ENCODE results near the gene PPP2R5E. TPM values are rescaled to one million over a fixed set of nuclear protein-coding genes. Genes with fewer than 3 reads are reported as not detected.
A peak's percentile ranks its signal among the peaks of the same experiment; 100 is the strongest.

The PPP2R5E gene
- total RNA-seq, 2 experiments from 2014 or later, result 39.5 to 39.8 TPM

- no peaks in the 10 kb centered on the region for H3K27me3 Mint-ChIP-seq
- DNase-seq, result peak; percentile 24
- peak overlapping the region; percentile 96 for H3K4me3 Mint-ChIP-seq
- peak; percentile 0 for ATAC-seq
- H3K27ac Mint-ChIP-seq, result peak overlapping the region; percentile 75
- POLR2A ChIA-PET, result interaction anchor here (1.3 to 1.4 kb wide), 2 partner anchors 10 to 109 kb away, joined by 3 to 5 read pairs; no protein-coding TSS in a partner anchor
- TF ChIP-seq CTCF (IDR thresholded peaks at IDR 0.05), result no peak
- intact Hi-C loops (cut with micrococcal nuclease), result loop anchor here (5.0 kb wide), 2 partner anchors 65 to 155 kb away; no protein-coding TSS in a partner anchor
- H3K9me3 Mint-ChIP-seq, result no peaks in the 10 kb centered on the region
- peaks cover 33% of the 10 kb centered on the region for H3K4me1 Mint-ChIP-seq (ENCODE audit: low read depth)
- H3K36me3 Mint-ChIP-seq (ENCODE audit: low read depth), result peaks cover 23% of the 10 kb centered on the region
- CTCF ChIA-PET, result interaction anchor here (1.4 to 1.8 kb wide), 3 partner anchors 10 to 137 kb away, joined by 3 to 4 read pairs (median 4); no protein-coding TSS in a partner anchor
These were observed 762 bp downstream of the PPP2R5E start for GRCh38 chr14:63542231-63542999.

- intact Hi-C loops (cut with micrococcal nuclease), result no loop called here
- peaks cover 41% of the 10 kb centered on the region for H3K36me3 Mint-ChIP-seq (ENCODE audit: low read depth)
- H3K4me3 Mint-ChIP-seq, result no peak overlapping the region
- ChIA-PET CTCF (no interaction called here), POLR2A (no interaction called here)
- no peaks in the 10 kb centered on the region for H3K27me3 Mint-ChIP-seq
- ATAC-seq, result no peak
- peaks cover 23% of the 10 kb centered on the region for H3K4me1 Mint-ChIP-seq (ENCODE audit: low read depth)
- no peak for DNase-seq
- H3K9me3 Mint-ChIP-seq, result no peaks in the 10 kb centered on the region
- H3K27ac Mint-ChIP-seq, result no peak overlapping the region
- no peak for TF ChIP-seq CTCF (IDR thresholded peaks at IDR 0.05)
These were observed 7.3 kb downstream of the PPP2R5E start for GRCh38 chr14:63535918-63536317.

- intact Hi-C loops (cut with micrococcal nuclease), result no loop called here
- DNase-seq, result no peak
- ChIA-PET POLR2A (no interaction called here), CTCF (interaction anchor here (1.0 kb wide), 1 partner anchor 146 kb away, joined by 3 read pairs; no protein-coding TSS in a partner anchor)
- Mint-ChIP-seq H3K27me3 (no peaks in the 10 kb centered on the region), H3K9me3 (no peaks in the 10 kb centered on the region), H3K4me1 (ENCODE audit: low read depth) (peaks cover 18% of the 10 kb centered on the region), H3K4me3 (no peak overlapping the region), H3K36me3 (ENCODE audit: low read depth) (peaks cover 29% of the 10 kb centered on the region), H3K27ac (no peak overlapping the region)
- no peak for ATAC-seq
- no peak for TF ChIP-seq CTCF (IDR thresholded peaks at IDR 0.05)
These were observed 9.7 kb downstream of the PPP2R5E start for GRCh38 chr14:63533474-63533873.

GRCh38 chr14:63524537-63525155 is 18.5 kb downstream of the PPP2R5E start:
- no peak for TF ChIP-seq CTCF (IDR thresholded peaks at IDR 0.05)
- ATAC-seq (peak; percentile 90), DNase-seq (peak; percentile 47)
- ChIA-PET CTCF (no interaction called here), POLR2A (interaction anchor here (0.6 kb wide), 1 partner anchor 353 kb away, joined by 3 read pairs; no protein-coding TSS in a partner anchor)
- no peak overlapping the region for H3K4me3 Mint-ChIP-seq
- peak overlapping the region; percentile 5 for H3K27ac Mint-ChIP-seq
- peaks cover 19% of the 10 kb centered on the region for H3K4me1 Mint-ChIP-seq (ENCODE audit: low read depth)
- H3K27me3 Mint-ChIP-seq, result no peaks in the 10 kb centered on the region
- H3K36me3 Mint-ChIP-seq (ENCODE audit: low read depth), result peaks cover 23% of the 10 kb centered on the region
- H3K9me3 Mint-ChIP-seq, result no peaks in the 10 kb centered on the region
- intact Hi-C loops (cut with micrococcal nuclease), result no loop called here

Measured in activated CD8-positive, alpha-beta T cell treated with anti-CD3 and anti-CD28 coated beads for 36 hours (primary cell).